Endothelial cell of umbilical vein (primary cell): ENCODE measurements around the gene PPP1CA. TPM values are rescaled to one million over a fixed set of nuclear protein-coding genes. Genes with fewer than 3 reads are reported as not detected.

Source experiments
- BruUV-seq: library from RNA; stranded (reverse); fragments of 400-500 nt; replicated peaks from 2 replicates; lab custom pipeline; 2021; lab: Mats Ljungman, UMichigan
- CTCF ChIA-PET: fragments of 300-600, 350-600 bp; sonication (Branson Sonifier 250); formaldehyde crosslinking; loops from one replicate; lab custom pipeline; 2021; ENCODE audit warnings: antibody characterized with exemption, inconsistent platforms; lab: Charles Lee
- POLR2A ChIA-PET: fragments of 300-600, 350-600 bp; sonication (Branson Sonifier 250); formaldehyde crosslinking; loops from one replicate; lab custom pipeline; 2021; ENCODE audit warnings: antibody characterized with exemption, inconsistent platforms; lab: Charles Lee
- DNase-seq: peaks from one replicate; pipeline ENCODE4 v3.0.0-alpha.2; 2011; ENCODE audit warnings: low read depth, low spot score
- FAIRE-seq: peaks from 2 replicates; lab custom pipeline; 2011; peaks lifted over from hg19 to GRCh38; lab: Jason Lieb, UNC
- H2AFZ ChIP-seq: 2 replicates; pipeline ENCODE4 v1.6.0; 2012; ENCODE audit warnings: low read depth, low read length, control low read depth, inconsistent platforms
- H3K27ac ChIP-seq: 2 replicates; pipeline ENCODE4 v1.5.1; 2011; ENCODE audit warnings: low read depth, mild to moderate bottlenecking, control low read depth, low read length, moderate library complexity; ENCODE audit not compliant: insufficient read depth
- H3K27me3 ChIP-seq, 2 experiments: 2 replicates each; pipeline versions ENCODE4 v1.6.0 to v1.6.1; 2011; ENCODE audit warnings: low read length in 2 of 2, mixed read lengths in 1 of 2; ENCODE audit not compliant: control insufficient read depth in 2 of 2, insufficient read depth in 2 of 2
- H3K36me3 ChIP-seq, 2 experiments: 2 replicates in 1 of 2; 3 replicates in 1 of 2; pipeline ENCODE4 v1.5.1; 2011; ENCODE audit warnings: low read length in 2 of 2, mild to moderate bottlenecking in 1 of 2, moderate library complexity in 1 of 2; ENCODE audit not compliant: control insufficient read depth in 2 of 2, insufficient read depth in 2 of 2; ENCODE audit errors: extremely low read depth in 1 of 2
- H3K4me1 ChIP-seq: 3 replicates; pipeline ENCODE4 v1.5.1; 2011; ENCODE audit warnings: mild to moderate bottlenecking, low read length; ENCODE audit not compliant: control insufficient read depth, insufficient read depth; ENCODE audit errors: extremely low read depth
- H3K4me2 ChIP-seq: 2 replicates; pipeline ENCODE4 v1.6.1; 2011; ENCODE audit warnings: low read length, control low read depth, mixed read lengths; ENCODE audit not compliant: insufficient read depth
- H3K4me3 ChIP-seq, 3 experiments: fragments of 200-600 bp in 1 of 3; sonication (generic), shearing (Covaris generic) in 1 of 3; replicated peaks in 1 of 3; 2 replicates each; pipeline ENCODE4 v1.5.1; 2011 to 2016; ENCODE audit warnings: control low read depth in 3 of 3, low read length in 3 of 3, mild to moderate bottlenecking in 2 of 3, inconsistent platforms in 1 of 3, low read depth in 1 of 3, moderate library complexity in 1 of 3; ENCODE audit not compliant: insufficient read depth in 1 of 3
- H3K79me2 ChIP-seq: 2 replicates; pipeline ENCODE4 v1.6.0; 2012; ENCODE audit warnings: low read length, inconsistent platforms; ENCODE audit not compliant: control insufficient read depth, insufficient read depth
- H3K9ac ChIP-seq: replicated peaks from 2 replicates; pipeline ENCODE3; 2011; ENCODE audit warnings: low read length, control low read depth; ENCODE audit not compliant: insufficient read depth; ENCODE audit errors: extremely low read depth
- H3K9me1 ChIP-seq: replicated peaks from 3 replicates; pipeline ENCODE4 v1.6.0; 2011; ENCODE audit warnings: mild to moderate bottlenecking, low read length; ENCODE audit not compliant: control insufficient read depth, insufficient read depth; ENCODE audit errors: extremely low read depth
- H3K9me3 ChIP-seq: replicated peaks from 2 replicates; pipeline ENCODE4 v1.5.1; 2012; ENCODE audit warnings: low read length, inconsistent platforms; ENCODE audit not compliant: control insufficient read depth, insufficient read depth
- H4K20me1 ChIP-seq: replicated peaks from 2 replicates; pipeline ENCODE3; 2011; ENCODE audit warnings: mild to moderate bottlenecking, low read length; ENCODE audit not compliant: control insufficient read depth, insufficient read depth; ENCODE audit errors: extremely low read depth
- EZH2 ChIP-seq: IDR thresholded peaks from 2 replicates; pipeline ENCODE4 v1.6.1; 2012; ENCODE audit warnings: borderline replicate concordance, low read depth, mild to moderate bottlenecking, moderate library complexity, low read length, inconsistent platforms; ENCODE audit not compliant: severe bottlenecking
- FOS ChIP-seq: IDR thresholded peaks from 2 replicates; pipeline ENCODE4 v1.6.1; 2011; ENCODE audit warnings: mild to moderate bottlenecking, low read length, moderate library complexity, borderline replicate concordance; ENCODE audit not compliant: insufficient read depth
- GATA2 ChIP-seq: IDR thresholded peaks from 2 replicates; pipeline ENCODE4 v1.7.0; 2011; ENCODE audit warnings: low read depth, mild to moderate bottlenecking, moderate library complexity, mixed read lengths, low read length; ENCODE audit not compliant: insufficient read length, insufficient read depth
- JUN ChIP-seq: IDR thresholded peaks from 2 replicates; pipeline ENCODE4 v1.6.1; 2011; ENCODE audit warnings: borderline replicate concordance, low read depth; ENCODE audit not compliant: insufficient read length, insufficient read depth
- MYC ChIP-seq: IDR thresholded peaks from one replicate; pipeline ENCODE4 v1.6.1; 2011; ENCODE audit warnings: mild to moderate bottlenecking, low read depth, low read length
- POLR2A ChIP-seq: IDR thresholded peaks from 2 replicates; pipeline ENCODE4 v1.6.1; 2012; ENCODE audit warnings: low read depth, mild to moderate bottlenecking, control low read depth, low read length
- POLR2AphosphoS5 ChIP-seq: IDR thresholded peaks from 2 replicates; pipeline ENCODE4 v1.6.1; 2012; ENCODE audit warnings: low read depth, mild to moderate bottlenecking, control low read depth, low read length, moderate library complexity; ENCODE audit not compliant: insufficient read depth
- dilution Hi-C: fragments of 300-500 bp; cut with MboI; formaldehyde crosslinking; loops from one replicate; pipeline ENCODE4 v1.15.0; 2019; ENCODE audit warnings: low sequenced_read_pairs; ENCODE audit not compliant: extremely low pct_ligation_motif_present
- intact Hi-C: fragments of 100-400 bp; cut with micrococcal nuclease; formaldehyde crosslinking; loops from one replicate; pipeline ENCODE4 v1.10.0; 2022
- polyA plus RNA-seq, 4 experiments: library from polyadenylated mRNA; depleted of rRNA in 3 of 4; stranded (reverse) in 3 of 4; unstranded in 1 of 4; fragments of >200 nt; gene quantifications; 2 replicates each; pipeline versions ENCODE4 v1.2.1 to v1.2.3, GENCODE V29; 2011 to 2012; ENCODE audit warnings: missing spikeins in 1 of 4
- total RNA-seq: library from RNA; stranded (reverse); gene quantifications from 2 replicates; pipeline ENCODE4 v1.2.3, GENCODE V29; 2021
- TF ChIP-seq, protein P1 (sequence below): IDR thresholded peaks from 2 replicates; pipeline ENCODE4 v1.6.1; 2011; ENCODE audit not compliant: insufficient read depth, insufficient read length
- TF ChIP-seq, protein P2 (sequence below), 2 donors: IDR thresholded peaks; 1 replicate in 1 of 2; 2 replicates in 1 of 2; pipeline ENCODE4 v1.5.1; 2011; ENCODE audit warnings: low read length in 2 of 2, mild to moderate bottlenecking in 2 of 2, moderate library complexity in 2 of 2, control low read depth in 1 of 2, inconsistent platforms in 1 of 2, low read depth in 1 of 2; ENCODE audit not compliant: insufficient read depth in 1 of 2; ENCODE audit errors: extremely low read depth in 1 of 2

Gene PPP1CA
- total and polyA plus RNA-seq, 2 donors (not counting 3 experiments of a cell fraction or from before 2014, with no cell fraction given), result 192 to 419 TPM

- no peak overlapping the region for H3K27ac ChIP-seq
- H4K20me1 ChIP-seq, result no peaks in the 10 kb centered on the region
- H3K9ac ChIP-seq, result no peak overlapping the region
- H3K4me3 ChIP-seq, result no peak overlapping the region
- dilution Hi-C loops (no loop called here), intact Hi-C loops (no loop called here)
- DNase-seq (no peak), FAIRE-seq (no peak)
- H3K36me3 ChIP-seq, result no peaks in the 10 kb centered on the region
- H3K4me1 ChIP-seq, result peaks cover 5% of the 10 kb centered on the region
- no peak overlapping the region for H3K4me2 ChIP-seq
- ChIA-PET POLR2A (no interaction called here), CTCF (interaction anchor here (0.6 to 19.7 kb wide), 5 partner anchors 8 to 41 kb away, joined by 3 to 1051 read pairs (median 7); partner anchors contain the start of genes CLCF1 and POLD4)
- H3K9me3 ChIP-seq, result no peaks in the 10 kb centered on the region
- peaks cover 4% of the 10 kb centered on the region for H3K79me2 ChIP-seq
- no TSS peak for BruUV-seq
- H2AFZ ChIP-seq, result no peak overlapping the region
- no peak for TF ChIP-seq POLR2AphosphoS5
- TF ChIP-seq POLR2A, result no peak
- no peak for TF ChIP-seq GATA2
- TF ChIP-seq JUN, result no peak
- TF ChIP-seq EZH2, result no peak
- TF ChIP-seq, protein P1, sequence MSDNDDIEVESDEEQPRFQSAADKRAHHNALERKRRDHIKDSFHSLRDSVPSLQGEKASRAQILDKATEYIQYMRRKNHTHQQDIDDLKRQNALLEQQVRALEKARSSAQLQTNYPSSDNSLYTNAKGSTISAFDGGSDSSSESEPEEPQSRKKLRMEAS, result no peak
- TF ChIP-seq FOS, result no peak
- TF ChIP-seq, protein P2, sequence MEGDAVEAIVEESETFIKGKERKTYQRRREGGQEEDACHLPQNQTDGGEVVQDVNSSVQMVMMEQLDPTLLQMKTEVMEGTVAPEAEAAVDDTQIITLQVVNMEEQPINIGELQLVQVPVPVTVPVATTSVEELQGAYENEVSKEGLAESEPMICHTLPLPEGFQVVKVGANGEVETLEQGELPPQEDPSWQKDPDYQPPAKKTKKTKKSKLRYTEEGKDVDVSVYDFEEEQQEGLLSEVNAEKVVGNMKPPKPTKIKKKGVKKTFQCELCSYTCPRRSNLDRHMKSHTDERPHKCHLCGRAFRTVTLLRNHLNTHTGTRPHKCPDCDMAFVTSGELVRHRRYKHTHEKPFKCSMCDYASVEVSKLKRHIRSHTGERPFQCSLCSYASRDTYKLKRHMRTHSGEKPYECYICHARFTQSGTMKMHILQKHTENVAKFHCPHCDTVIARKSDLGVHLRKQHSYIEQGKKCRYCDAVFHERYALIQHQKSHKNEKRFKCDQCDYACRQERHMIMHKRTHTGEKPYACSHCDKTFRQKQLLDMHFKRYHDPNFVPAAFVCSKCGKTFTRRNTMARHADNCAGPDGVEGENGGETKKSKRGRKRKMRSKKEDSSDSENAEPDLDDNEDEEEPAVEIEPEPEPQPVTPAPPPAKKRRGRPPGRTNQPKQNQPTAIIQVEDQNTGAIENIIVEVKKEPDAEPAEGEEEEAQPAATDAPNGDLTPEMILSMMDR (IDR thresholded peaks at IDR 0.05; ENCODE audit: extremely low read depth in 1 of 2, insufficient read depth in 1 of 2, low read depth in 1 of 2, low read length in 2 of 2), result no peak
- no peak for TF ChIP-seq MYC
- no peaks in the 10 kb centered on the region for H3K27me3 ChIP-seq
- no peaks in the 10 kb centered on the region for H3K9me1 ChIP-seq
These were observed 14.6 kb downstream of the PPP1CA start for GRCh38 chr11:67387069-67387468.
